Measurements from ENCODE around the gene CAB39. TPM values are rescaled to one million over a fixed set of nuclear protein-coding genes. Genes with fewer than 3 reads are reported as not detected.

CAB39 gene
- polyA plus RNA-seq, 1 donor from 2014 or later = 118 TPM

- Histone ChIP-seq H3K9me3 (ENCODE audit: low read length) (no peaks in the 10 kb centered on the region), H3K9ac (ENCODE audit: low read length) (no peak overlapping the region), H4K20me1 (ENCODE audit: insufficient read depth) (no peaks in the 10 kb centered on the region), H3K4me2 (ENCODE audit: low read length) (no peak overlapping the region), H3K27me3 (ENCODE audit: insufficient read depth, low read depth, low read length) (no peaks in the 10 kb centered on the region), H3K79me2 (replicated peaks; ENCODE audit: insufficient read depth, low read length) (no peaks in the 10 kb centered on the region), H3K27ac (ENCODE audit: low read length) (no peak overlapping the region), H3K4me3 (ENCODE audit: low read length) (no peak overlapping the region), H3K36me3 (ENCODE audit: insufficient read depth, low read length) (no peaks in the 10 kb centered on the region), H3K9me2 (ENCODE audit: insufficient read depth, low read length) (no peaks in the 10 kb centered on the region), H2AFZ (ENCODE audit: low read depth, low read length) (no peak overlapping the region), H3F3A (ENCODE audit: insufficient read depth, low read length, poor library complexity, severe bottlenecking) (no peaks in the 10 kb centered on the region)
- TF ChIP-seq MXI1 (conservative IDR thresholded peaks at IDR 0.05; ENCODE audit: poor library complexity, severe bottlenecking) = no peak
Measured at GRCh38 chr2:230694241-230694640, 18.4 kb upstream of the CAB39 start.

GRCh38 chr2:230695551-230695950 lies 17.1 kb upstream of the CAB39 start:
- Histone ChIP-seq H3K27me3 (ENCODE audit: insufficient read depth, low read depth, low read length) (no peaks in the 10 kb centered on the region), H3K27ac (ENCODE audit: low read length) (no peak overlapping the region), H3K4me3 (ENCODE audit: low read length) (no peak overlapping the region), H3K9me2 (ENCODE audit: insufficient read depth, low read length) (no peaks in the 10 kb centered on the region), H2AFZ (ENCODE audit: low read depth, low read length) (no peak overlapping the region), H3K36me3 (ENCODE audit: insufficient read depth, low read length) (no peaks in the 10 kb centered on the region), H3K4me2 (ENCODE audit: low read length) (no peak overlapping the region), H3K79me2 (replicated peaks; ENCODE audit: insufficient read depth, low read length) (no peaks in the 10 kb centered on the region), H3K9me3 (ENCODE audit: low read length) (no peaks in the 10 kb centered on the region), H3K9ac (ENCODE audit: low read length) (no peak overlapping the region), H3F3A (ENCODE audit: insufficient read depth, low read length, poor library complexity, severe bottlenecking) (no peaks in the 10 kb centered on the region), H4K20me1 (ENCODE audit: insufficient read depth) (no peaks in the 10 kb centered on the region)
- TF ChIP-seq POLR2AphosphoS5 (IDR thresholded peaks at IDR 0.05) = no peak

- H3F3A ChIP-seq (ENCODE audit: insufficient read depth, low read length, poor library complexity, severe bottlenecking) = no peaks in the 10 kb centered on the region
- no peaks in the 10 kb centered on the region for H3K27me3 ChIP-seq (ENCODE audit: insufficient read depth, low read depth, low read length)
- H4K20me1 ChIP-seq (ENCODE audit: insufficient read depth) = no peaks in the 10 kb centered on the region
- no peaks in the 10 kb centered on the region for H3K36me3 ChIP-seq (ENCODE audit: insufficient read depth, low read length)
- no peak for TF ChIP-seq MXI1 (conservative IDR thresholded peaks at IDR 0.05; ENCODE audit: poor library complexity, severe bottlenecking)
- TF ChIP-seq REST (IDR thresholded peaks at IDR 0.05; ENCODE audit: borderline replicate concordance) = no peak
- no peak for TF ChIP-seq CTCF (IDR thresholded peaks at IDR 0.05; ENCODE audit: poor library complexity, severe bottlenecking)
- no peak for TF ChIP-seq EZH2 (IDR thresholded peaks at IDR 0.05; ENCODE audit: borderline replicate concordance, insufficient read depth, low read length, poor library complexity, severe bottlenecking)
- no peak for TF ChIP-seq EP300 (conservative IDR thresholded peaks at IDR 0.05; ENCODE audit: poor library complexity, severe bottlenecking)
- TF ChIP-seq POLR2AphosphoS5 (IDR thresholded peaks at IDR 0.05) = no peak
- H3K4me2 ChIP-seq (ENCODE audit: low read length) = no peak overlapping the region
- H2AFZ ChIP-seq (ENCODE audit: low read depth, low read length) = no peak overlapping the region
- H3K9me3 ChIP-seq (ENCODE audit: low read length) = no peaks in the 10 kb centered on the region
- H3K9me2 ChIP-seq (ENCODE audit: insufficient read depth, low read length) = no peaks in the 10 kb centered on the region
- no peaks in the 10 kb centered on the region for H3K79me2 ChIP-seq (replicated peaks; ENCODE audit: insufficient read depth, low read length)
- no peak overlapping the region for H3K27ac ChIP-seq (ENCODE audit: low read length)
- H3K9ac ChIP-seq (ENCODE audit: low read length) = no peak overlapping the region
- no peak overlapping the region for H3K4me3 ChIP-seq (ENCODE audit: low read length)
Measured at GRCh38 chr2:230696670-230697069, 16.0 kb upstream of the CAB39 start.

Data from neural cell (in vitro differentiated cells).